Loucy (cell line): Measurements from ENCODE around the gene LIPC.

ENCODE experiments used
- EZH2phosphoT487 ChIP-seq: fragments of 200-600 bp; IDR thresholded peaks from 2 replicates; pipeline ENCODE4 v1.6.1; 2018; ENCODE audit warnings: antibody characterized with exemption, mild to moderate bottlenecking, moderate library complexity, borderline replicate concordance
- TF ChIP-seq, protein P1 (sequence below): fragments of 200-600 bp; sonication (generic); conservative IDR thresholded peaks from 2 replicates; pipeline ENCODE4 v1.5.1; 2014; ENCODE audit warnings: mild to moderate bottlenecking, antibody characterized with exemption, low read length

DNA sequence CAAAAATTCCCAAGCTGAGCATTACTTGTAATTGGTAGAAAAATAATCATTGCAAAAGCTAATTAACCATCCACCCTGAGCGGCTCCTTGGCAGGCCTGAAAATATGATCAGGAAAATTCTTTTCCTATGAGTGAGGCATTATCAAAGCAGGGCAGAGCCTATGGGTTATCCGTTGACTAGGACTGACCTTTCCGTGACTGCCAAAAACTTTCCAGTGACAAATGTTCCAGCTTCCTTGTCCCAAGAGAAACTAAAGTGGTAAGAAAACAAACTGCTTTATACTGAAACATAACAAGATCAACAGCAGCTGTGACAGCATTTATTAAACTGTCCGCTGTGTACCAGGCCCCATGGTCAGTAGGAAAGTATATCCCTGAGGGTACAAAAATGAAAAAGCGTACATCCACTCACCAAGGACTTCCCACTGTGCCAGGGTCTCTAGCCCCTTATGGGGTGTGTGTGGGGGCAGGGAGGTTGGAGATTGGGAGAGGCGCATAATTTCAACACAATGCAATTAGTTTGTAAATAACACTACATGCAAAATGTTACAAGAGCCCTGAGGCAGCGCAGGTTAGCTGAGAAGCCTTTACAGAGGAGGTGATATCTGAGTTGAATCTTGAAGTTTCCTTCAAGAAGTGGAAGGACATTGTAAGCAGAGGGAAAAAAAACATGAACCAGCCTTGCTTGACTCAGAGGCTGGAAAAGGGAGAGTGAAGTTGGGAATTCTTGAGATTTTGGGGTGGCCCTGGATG is 8.5 kb downstream of the LIPC start:
- TF ChIP-seq, protein P1, sequence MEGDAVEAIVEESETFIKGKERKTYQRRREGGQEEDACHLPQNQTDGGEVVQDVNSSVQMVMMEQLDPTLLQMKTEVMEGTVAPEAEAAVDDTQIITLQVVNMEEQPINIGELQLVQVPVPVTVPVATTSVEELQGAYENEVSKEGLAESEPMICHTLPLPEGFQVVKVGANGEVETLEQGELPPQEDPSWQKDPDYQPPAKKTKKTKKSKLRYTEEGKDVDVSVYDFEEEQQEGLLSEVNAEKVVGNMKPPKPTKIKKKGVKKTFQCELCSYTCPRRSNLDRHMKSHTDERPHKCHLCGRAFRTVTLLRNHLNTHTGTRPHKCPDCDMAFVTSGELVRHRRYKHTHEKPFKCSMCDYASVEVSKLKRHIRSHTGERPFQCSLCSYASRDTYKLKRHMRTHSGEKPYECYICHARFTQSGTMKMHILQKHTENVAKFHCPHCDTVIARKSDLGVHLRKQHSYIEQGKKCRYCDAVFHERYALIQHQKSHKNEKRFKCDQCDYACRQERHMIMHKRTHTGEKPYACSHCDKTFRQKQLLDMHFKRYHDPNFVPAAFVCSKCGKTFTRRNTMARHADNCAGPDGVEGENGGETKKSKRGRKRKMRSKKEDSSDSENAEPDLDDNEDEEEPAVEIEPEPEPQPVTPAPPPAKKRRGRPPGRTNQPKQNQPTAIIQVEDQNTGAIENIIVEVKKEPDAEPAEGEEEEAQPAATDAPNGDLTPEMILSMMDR = no peak
- no peak for TF ChIP-seq EZH2phosphoT487
